ENCODE measurements around the gene AP4B1. TPM values are rescaled to one million over a fixed set of nuclear protein-coding genes. Genes with fewer than 3 reads are reported as not detected.

AP4B1 gene
- total and polyA plus RNA-seq, 9 of the 15 experiments (the other 6 are each of a cell fraction or from before 2014, with no cell fraction given): 15.8 to 36.5 (median 24.6) TPM

DNA sequence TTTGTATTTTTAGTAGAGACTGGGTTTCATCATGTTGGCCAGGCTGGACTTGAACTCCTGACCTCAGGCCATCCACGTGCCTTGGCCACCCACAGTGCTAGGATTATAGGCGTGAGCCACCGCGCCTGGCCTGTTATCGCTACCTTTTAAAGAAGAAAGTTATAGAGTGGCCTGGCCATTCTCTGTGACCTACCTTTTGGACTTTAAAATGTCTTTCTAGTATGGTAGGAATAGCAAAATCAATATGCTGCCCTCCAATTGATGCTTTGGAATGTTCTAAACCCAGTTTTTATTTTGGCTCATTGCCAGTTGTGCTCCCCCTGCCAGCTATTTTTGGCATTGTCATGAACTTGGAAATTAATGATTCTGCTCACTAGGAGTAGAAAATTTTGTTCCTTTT lies 44.4 kb upstream of the AP4B1 start:
- Histone ChIP-seq H3K4me3 (no peak overlapping the region), H3K4me1 (replicated peaks in 1 of 2; ENCODE audit: control insufficient read depth in 2 of 2, insufficient read depth in 2 of 2, low read length in 2 of 2) (peaks cover 11 to 27% of the 10 kb centered on the region in 2 experiments; a peak in 4 of 5 replicates), H3K9me1 (ENCODE audit: control insufficient read depth, insufficient read depth, low read length) (no peaks in the 10 kb centered on the region), H3K79me2 (ENCODE audit: control insufficient read depth, insufficient read depth, low read length) (peaks cover 87% of the 10 kb centered on the region), H3K36me3 (ENCODE audit: control insufficient read depth, insufficient read depth, low read length) (peaks cover 34% of the 10 kb centered on the region; the same call in 2 of the 3 replicates), H3K4me2 (ENCODE audit: insufficient read depth, low read length) (peak overlapping the region; percentile 20; the same call in 1 of the 2 replicates), H4K20me1 (replicated peaks; ENCODE audit: control insufficient read depth, insufficient read depth, low read length) (no peaks in the 10 kb centered on the region), H3K27me3 (ENCODE audit: control insufficient read depth in 2 of 2, insufficient read depth in 2 of 2, low read length in 2 of 2) (no peaks in the 10 kb centered on the region), H3K9ac (ENCODE audit: insufficient read depth in 1 of 2, low read depth in 2 of 2, low read length in 2 of 2) (0 out of 4 replicates have a peak overlapping the region, but pooled peaks of 1 of the 2 experiments have one; percentile 8), H3K27ac (ENCODE audit: extremely low read depth, low read depth, low read length) (peak overlapping the region; percentile 44; the same call in 2 of the 3 replicates), H3K9me3 (replicated peaks; ENCODE audit: control insufficient read depth, insufficient read depth, low read depth, low read length) (no peaks in the 10 kb centered on the region), H2AFZ (ENCODE audit: low read depth, low read length) (no peak overlapping the region)
- POLR2A ChIA-PET: interaction anchor here (1.2 to 5.3 kb wide), 2 partner anchors 10 to 19 kb away, joined by 3 to 65 read pairs; partner anchors contain the start of gene HIPK1
- intact Hi-C loops (cut with micrococcal nuclease) (loop anchor here (5.0 kb wide), 1 partner anchor 112 kb away; no protein-coding TSS in a partner anchor), in situ Hi-C loops (cut with MboI) (no loop called here)
- CTCF ChIA-PET (ENCODE audit: low intra/inter-chr PET ratio): interaction anchor here (0.6 kb wide), 2 partner anchors 8 to 558 kb away, joined by 3 read pairs; no protein-coding TSS in a partner anchor
- WGBS (ENCODE audit: insufficient coverage, low coverage, missing lambda C conversion rate): 7% methylated on average over 5 of the region's 5 CpGs
- DNase-seq (ENCODE audit: extremely low read depth in 1 of 4, low spot score in 3 of 4): peak; percentile 63 to 78 (median 66)
- peak; percentile 67 for FAIRE-seq
- no TSS peak for BruUV-seq (replicated peaks)
- peak; percentile 65 for ATAC-seq
- TF ChIP-seq RAD21 (CRISPR knock-in tag; conservative IDR thresholded peaks at IDR 0.05 in 1 of 2, IDR thresholded peaks at IDR 0.05 in 1 of 2) (peak; percentile 36 to 75; a peak in 3 of 4 replicates), DPF2 (IDR thresholded peaks at IDR 0.05) (peak; percentile 60), ZNF764 (CRISPR knock-in tag; IDR thresholded peaks at IDR 0.05; ENCODE audit: low read depth) (no peak), NELFE (IDR thresholded peaks at IDR 0.05; ENCODE audit: insufficient read depth, insufficient read length) (no peak), ZNF3 (CRISPR knock-in tag; IDR thresholded peaks at IDR 0.05) (no peak), DNMT1 (IDR thresholded peaks at IDR 0.05) (no peak), TFAM (CRISPR knock-in tag; conservative IDR thresholded peaks at IDR 0.05) (no peak), CEBPB (tag; IDR thresholded peaks at IDR 0.05) (0 out of 2 replicates have a peak, but pooled peaks have one; percentile 37), EZH2 (IDR thresholded peaks at IDR 0.05; ENCODE audit: borderline replicate concordance, low read depth, low read length) (no peak), KDM1A (IDR thresholded peaks at IDR 0.05) (peak; percentile 40 to 46; a peak in 2 of 4 replicates), MCM7 (IDR thresholded peaks at IDR 0.05) (no peak)
- TF ChIP-seq, protein P1, sequence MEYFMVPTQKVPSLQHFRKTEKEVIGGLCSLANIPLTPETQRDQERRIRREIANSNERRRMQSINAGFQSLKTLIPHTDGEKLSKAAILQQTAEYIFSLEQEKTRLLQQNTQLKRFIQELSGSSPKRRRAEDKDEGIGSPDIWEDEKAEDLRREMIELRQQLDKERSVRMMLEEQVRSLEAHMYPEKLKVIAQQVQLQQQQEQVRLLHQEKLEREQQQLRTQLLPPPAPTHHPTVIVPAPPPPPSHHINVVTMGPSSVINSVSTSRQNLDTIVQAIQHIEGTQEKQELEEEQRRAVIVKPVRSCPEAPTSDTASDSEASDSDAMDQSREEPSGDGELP (CRISPR knock-in tag; IDR thresholded peaks at IDR 0.05; ENCODE audit: borderline replicate concordance): no peak
- TF ChIP-seq, protein P2, sequence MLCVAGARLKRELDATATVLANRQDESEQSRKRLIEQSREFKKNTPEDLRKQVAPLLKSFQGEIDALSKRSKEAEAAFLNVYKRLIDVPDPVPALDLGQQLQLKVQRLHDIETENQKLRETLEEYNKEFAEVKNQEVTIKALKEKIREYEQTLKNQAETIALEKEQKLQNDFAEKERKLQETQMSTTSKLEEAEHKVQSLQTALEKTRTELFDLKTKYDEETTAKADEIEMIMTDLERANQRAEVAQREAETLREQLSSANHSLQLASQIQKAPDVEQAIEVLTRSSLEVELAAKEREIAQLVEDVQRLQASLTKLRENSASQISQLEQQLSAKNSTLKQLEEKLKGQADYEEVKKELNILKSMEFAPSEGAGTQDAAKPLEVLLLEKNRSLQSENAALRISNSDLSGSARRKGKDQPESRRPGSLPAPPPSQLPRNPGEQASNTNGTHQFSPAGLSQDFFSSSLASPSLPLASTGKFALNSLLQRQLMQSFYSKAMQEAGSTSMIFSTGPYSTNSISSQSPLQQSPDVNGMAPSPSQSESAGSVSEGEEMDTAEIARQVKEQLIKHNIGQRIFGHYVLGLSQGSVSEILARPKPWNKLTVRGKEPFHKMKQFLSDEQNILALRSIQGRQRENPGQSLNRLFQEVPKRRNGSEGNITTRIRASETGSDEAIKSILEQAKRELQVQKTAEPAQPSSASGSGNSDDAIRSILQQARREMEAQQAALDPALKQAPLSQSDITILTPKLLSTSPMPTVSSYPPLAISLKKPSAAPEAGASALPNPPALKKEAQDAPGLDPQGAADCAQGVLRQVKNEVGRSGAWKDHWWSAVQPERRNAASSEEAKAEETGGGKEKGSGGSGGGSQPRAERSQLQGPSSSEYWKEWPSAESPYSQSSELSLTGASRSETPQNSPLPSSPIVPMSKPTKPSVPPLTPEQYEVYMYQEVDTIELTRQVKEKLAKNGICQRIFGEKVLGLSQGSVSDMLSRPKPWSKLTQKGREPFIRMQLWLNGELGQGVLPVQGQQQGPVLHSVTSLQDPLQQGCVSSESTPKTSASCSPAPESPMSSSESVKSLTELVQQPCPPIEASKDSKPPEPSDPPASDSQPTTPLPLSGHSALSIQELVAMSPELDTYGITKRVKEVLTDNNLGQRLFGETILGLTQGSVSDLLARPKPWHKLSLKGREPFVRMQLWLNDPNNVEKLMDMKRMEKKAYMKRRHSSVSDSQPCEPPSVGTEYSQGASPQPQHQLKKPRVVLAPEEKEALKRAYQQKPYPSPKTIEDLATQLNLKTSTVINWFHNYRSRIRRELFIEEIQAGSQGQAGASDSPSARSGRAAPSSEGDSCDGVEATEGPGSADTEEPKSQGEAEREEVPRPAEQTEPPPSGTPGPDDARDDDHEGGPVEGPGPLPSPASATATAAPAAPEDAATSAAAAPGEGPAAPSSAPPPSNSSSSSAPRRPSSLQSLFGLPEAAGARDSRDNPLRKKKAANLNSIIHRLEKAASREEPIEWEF (CRISPR knock-in tag; IDR thresholded peaks at IDR 0.05): no peak
- TF ChIP-seq, protein P3, sequence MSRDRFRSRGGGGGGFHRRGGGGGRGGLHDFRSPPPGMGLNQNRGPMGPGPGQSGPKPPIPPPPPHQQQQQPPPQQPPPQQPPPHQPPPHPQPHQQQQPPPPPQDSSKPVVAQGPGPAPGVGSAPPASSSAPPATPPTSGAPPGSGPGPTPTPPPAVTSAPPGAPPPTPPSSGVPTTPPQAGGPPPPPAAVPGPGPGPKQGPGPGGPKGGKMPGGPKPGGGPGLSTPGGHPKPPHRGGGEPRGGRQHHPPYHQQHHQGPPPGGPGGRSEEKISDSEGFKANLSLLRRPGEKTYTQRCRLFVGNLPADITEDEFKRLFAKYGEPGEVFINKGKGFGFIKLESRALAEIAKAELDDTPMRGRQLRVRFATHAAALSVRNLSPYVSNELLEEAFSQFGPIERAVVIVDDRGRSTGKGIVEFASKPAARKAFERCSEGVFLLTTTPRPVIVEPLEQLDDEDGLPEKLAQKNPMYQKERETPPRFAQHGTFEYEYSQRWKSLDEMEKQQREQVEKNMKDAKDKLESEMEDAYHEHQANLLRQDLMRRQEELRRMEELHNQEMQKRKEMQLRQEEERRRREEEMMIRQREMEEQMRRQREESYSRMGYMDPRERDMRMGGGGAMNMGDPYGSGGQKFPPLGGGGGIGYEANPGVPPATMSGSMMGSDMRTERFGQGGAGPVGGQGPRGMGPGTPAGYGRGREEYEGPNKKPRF (IDR thresholded peaks at IDR 0.05; ENCODE audit: low read depth, low read length): no peak

Measured in K562 (cell line).